Measurements from ENCODE around the gene KLHL42. TPM values are rescaled to one million over a fixed set of nuclear protein-coding genes. Genes with fewer than 3 reads are reported as not detected.

The KLHL42 gene
- total RNA-seq, 2 experiments from 2014 or later = 24.2 to 25.2 TPM

- Histone ChIP-seq H3K9me3 (ENCODE audit: low read length) (no peaks in the 10 kb centered on the region), H3K4me3 (ENCODE audit: low read depth, low read length, poor library complexity, severe bottlenecking) (no peak overlapping the region), H3K4me2 (ENCODE audit: low read length) (no peak overlapping the region), H3K9me2 (ENCODE audit: insufficient read depth, low read length) (no peaks in the 10 kb centered on the region), H4K20me1 (ENCODE audit: insufficient read depth, low read length) (no peaks in the 10 kb centered on the region), H2AFZ (ENCODE audit: low read length) (no peak overlapping the region), H3K27ac (ENCODE audit: low read depth, low read length, poor library complexity, severe bottlenecking) (no peak overlapping the region), H3K79me2 (ENCODE audit: insufficient read depth, low read depth, low read length) (no peaks in the 10 kb centered on the region), H3K4me1 (ENCODE audit: insufficient read depth, low read length, poor library complexity, severe bottlenecking) (no peaks in the 10 kb centered on the region), H3K36me3 (ENCODE audit: insufficient read depth, low read length) (no peaks in the 10 kb centered on the region)
- intact Hi-C loops (cut with micrococcal nuclease; ENCODE audit: unreplicated experiment) = no loop called here
- TF ChIP-seq CTCF (conservative IDR thresholded peaks at IDR 0.05; ENCODE audit: low read length) (no peak), EZH2phosphoT487 (IDR thresholded peaks at IDR 0.05; ENCODE audit: borderline replicate concordance, low read depth, low read length) (no peak)
- POLR2A ChIA-PET = no interaction called here
- no TSS peak for BruUV-seq (replicated peaks)
- CTCF ChIA-PET (ENCODE audit: unreplicated experiment) = no interaction called here
- DNase-seq (ENCODE audit: low spot score) = no peak
These were observed 30.7 kb downstream of the KLHL42 start for GRCh38 chr12:27810756-27811155.

GRCh38 chr12:27812502-27812901 is 32.5 kb downstream of the KLHL42 start:
- H4K20me1 ChIP-seq (ENCODE audit: insufficient read depth, low read length) = no peaks in the 10 kb centered on the region
- intact Hi-C loops (cut with micrococcal nuclease; ENCODE audit: unreplicated experiment) = no loop called here
- no peak overlapping the region for H2AFZ ChIP-seq (ENCODE audit: low read length)

More at GRCh38 chr12:27812502-27812901, 32.5 kb downstream of the KLHL42 start:
- H3K27ac ChIP-seq (ENCODE audit: low read depth, low read length, poor library complexity, severe bottlenecking) = no peak overlapping the region
- no TSS peak for BruUV-seq (replicated peaks)
- no peak for TF ChIP-seq EZH2phosphoT487 (IDR thresholded peaks at IDR 0.05; ENCODE audit: borderline replicate concordance, low read depth, low read length)
- TF ChIP-seq CTCF (conservative IDR thresholded peaks at IDR 0.05; ENCODE audit: low read length) = no peak
- H3K4me1 ChIP-seq (ENCODE audit: insufficient read depth, low read length, poor library complexity, severe bottlenecking) = no peaks in the 10 kb centered on the region
- ChIA-PET CTCF (ENCODE audit: unreplicated experiment) (no interaction called here), POLR2A (interaction anchor here (1.8 kb wide), 1 partner anchor 9 kb away, joined by 7 read pairs; no protein-coding TSS in a partner anchor)
- H3K9me2 ChIP-seq (ENCODE audit: insufficient read depth, low read length) = no peaks in the 10 kb centered on the region
- no peak overlapping the region for H3K4me2 ChIP-seq (ENCODE audit: low read length)
- no peaks in the 10 kb centered on the region for H3K36me3 ChIP-seq (ENCODE audit: insufficient read depth, low read length)
- no peaks in the 10 kb centered on the region for H3K79me2 ChIP-seq (ENCODE audit: insufficient read depth, low read depth, low read length)
- H3K4me3 ChIP-seq (ENCODE audit: low read depth, low read length, poor library complexity, severe bottlenecking) = no peak overlapping the region
- no peak for DNase-seq (ENCODE audit: low spot score)
- no peaks in the 10 kb centered on the region for H3K9me3 ChIP-seq (ENCODE audit: low read length)
